Calu3 (cell line): ENCODE measurements around the gene RGS9. TPM values are rescaled to one million over a fixed set of nuclear protein-coding genes. Genes with fewer than 3 reads are reported as not detected.

Experiments
- BruUV-seq: library from RNA; stranded (reverse); fragments of 400-500 nt; replicated peaks from 2 replicates; lab custom pipeline; 2021; lab: Mats Ljungman, UMichigan
- CTCF ChIA-PET: fragments of 300-600 bp; sonication (Branson Sonifier 250); formaldehyde crosslinking; loops from one replicate; lab custom pipeline; 2022; ENCODE audit warnings: antibody characterized with exemption; lab: Charles Lee
- DNase-seq: peaks from one replicate; pipeline ENCODE4 v3.0.0; 2022
- H3K27ac Mint-ChIP-seq: one replicate; pipeline ENCODE4 v1.8.0; 2022; ENCODE audit warnings: mixed read lengths; ENCODE audit not compliant: unreplicated experiment
- H3K27me3 Mint-ChIP-seq: one replicate; pipeline ENCODE4 v1.8.0; 2022; ENCODE audit warnings: mixed read lengths; ENCODE audit not compliant: unreplicated experiment
- H3K36me3 Mint-ChIP-seq: one replicate; pipeline ENCODE4 v1.8.0; 2022; ENCODE audit warnings: mild to moderate bottlenecking, moderate library complexity, mixed read lengths; ENCODE audit not compliant: insufficient read depth, unreplicated experiment
- H3K4me1 Mint-ChIP-seq: one replicate; pipeline ENCODE4 v1.8.0; 2022; ENCODE audit warnings: mild to moderate bottlenecking, low read depth, mixed read lengths; ENCODE audit not compliant: unreplicated experiment
- H3K4me3 Mint-ChIP-seq: one replicate; pipeline ENCODE4 v1.8.0; 2022; ENCODE audit warnings: mild to moderate bottlenecking, low read depth, moderate library complexity, mixed read lengths; ENCODE audit not compliant: unreplicated experiment
- H3K9me3 Mint-ChIP-seq: one replicate; pipeline ENCODE4 v1.8.0; 2022; ENCODE audit warnings: low read depth, mixed read lengths; ENCODE audit not compliant: unreplicated experiment
- CTCF ChIP-seq: fragments of 200-600 bp; IDR thresholded peaks from one replicate; pipeline ENCODE4 v1.8.0; 2022; ENCODE audit warnings: antibody characterized with exemption; ENCODE audit not compliant: unreplicated experiment
- intact Hi-C: fragments of 100-400 bp; cut with micrococcal nuclease; formaldehyde crosslinking; loops from one replicate; pipeline ENCODE4 v1.10.0; 2022; ENCODE audit not compliant: unreplicated experiment
- total RNA-seq: library from RNA; stranded (reverse); gene quantifications from 2 replicates; pipeline ENCODE4 v1.2.3, GENCODE V29; 2022

Gene RGS9
- total RNA-seq, 1 experiment from 2014 or later, result 0.54 TPM

GRCh38 chr17:65198653-65199382 lies 61.6 kb downstream of the RGS9 start:
- H3K27ac Mint-ChIP-seq, result no peak overlapping the region
- DNase-seq, result no peak
- H3K4me1 Mint-ChIP-seq, result no peaks in the 10 kb centered on the region
- intact Hi-C loops, result loop anchor here (2.0 kb wide), 1 partner anchor 238 kb away; no protein-coding TSS in a partner anchor
- TF ChIP-seq CTCF, result peak; percentile 36
- BruUV-seq, result no TSS peak
- no peaks in the 10 kb centered on the region for H3K9me3 Mint-ChIP-seq
- H3K4me3 Mint-ChIP-seq, result no peak overlapping the region
- peaks cover 33% of the 10 kb centered on the region for H3K27me3 Mint-ChIP-seq
- CTCF ChIA-PET, result interaction anchor here (1.0 kb wide), 1 partner anchor 13 kb away, joined by 3 read pairs; no protein-coding TSS in a partner anchor
- H3K36me3 Mint-ChIP-seq, result no peaks in the 10 kb centered on the region

GRCh38 chr17:65201331-65201730 lies 64.2 kb downstream of the RGS9 start:
- Mint-ChIP-seq H3K27me3 (peaks cover 34% of the 10 kb centered on the region), H3K27ac (no peak overlapping the region), H3K4me3 (no peak overlapping the region), H3K36me3 (no peaks in the 10 kb centered on the region), H3K4me1 (no peaks in the 10 kb centered on the region), H3K9me3 (no peaks in the 10 kb centered on the region)
- DNase-seq, result no peak
- no peak for TF ChIP-seq CTCF
- intact Hi-C loops, result no loop called here
- CTCF ChIA-PET, result no interaction called here
- BruUV-seq, result no TSS peak

- intact Hi-C loops, result no loop called here
- BruUV-seq, result no TSS peak
- Mint-ChIP-seq H3K9me3 (no peaks in the 10 kb centered on the region), H3K36me3 (no peaks in the 10 kb centered on the region), H3K4me1 (no peaks in the 10 kb centered on the region), H3K27me3 (peaks cover 48% of the 10 kb centered on the region), H3K27ac (no peak overlapping the region), H3K4me3 (no peak overlapping the region)
- TF ChIP-seq CTCF, result no peak
- DNase-seq, result no peak
- CTCF ChIA-PET, result no interaction called here
These were observed 65.8 kb downstream of the RGS9 start for GRCh38 chr17:65202844-65203571.

- CTCF ChIA-PET, result no interaction called here
- Mint-ChIP-seq H3K4me3 (no peak overlapping the region), H3K9me3 (no peaks in the 10 kb centered on the region), H3K27ac (no peak overlapping the region), H3K4me1 (no peaks in the 10 kb centered on the region), H3K36me3 (no peaks in the 10 kb centered on the region), H3K27me3 (peaks cover 58% of the 10 kb centered on the region)
- no TSS peak for BruUV-seq
- TF ChIP-seq CTCF, result no peak
- intact Hi-C loops, result no loop called here
- no peak for DNase-seq
These were observed 66.8 kb downstream of the RGS9 start for GRCh38 chr17:65204001-65204400.
